ENCODE results near the gene CPLANE1. TPM values are rescaled to one million over a fixed set of nuclear protein-coding genes. Genes with fewer than 3 reads are reported as not detected.

Gene CPLANE1
- total RNA-seq, 1 experiment from 2014 or later: 15.3 TPM

- H3K4me3 Mint-ChIP-seq (ENCODE audit: unreplicated experiment): no peak overlapping the region
- H3K9me3 Mint-ChIP-seq (ENCODE audit: unreplicated experiment): no peaks in the 10 kb centered on the region
- Histone ChIP-seq H3K4me1 (no peaks in the 10 kb centered on the region), H3K36me3 (ENCODE audit: control insufficient read depth, insufficient read depth, low read length) (0 out of 2 replicates have a peak, but pooled peaks cover 2% of the 10 kb centered on the region), H3K9me3 (no peaks in the 10 kb centered on the region), H3K27me3 (replicated peaks; ENCODE audit: control insufficient read depth, insufficient read depth, low read length) (no peaks in the 10 kb centered on the region), H3K4me3 (ENCODE audit: low read depth, low read length) (no peak overlapping the region)
- ChIA-PET POLR2A (interaction anchor here (0.6 kb wide), 1 partner anchor 168 kb away, joined by 3 read pairs; no protein-coding TSS in a partner anchor), CTCF (interaction anchor here (0.6 to 0.7 kb wide), 2 partner anchors 35 to 433 kb away, joined by 3 read pairs; no protein-coding TSS in a partner anchor)
- no peaks in the 10 kb centered on the region for H3K27me3 Mint-ChIP-seq (ENCODE audit: insufficient read depth, unreplicated experiment)
- DNase-seq: no peak
- peaks cover 27% of the 10 kb centered on the region for H3K36me3 Mint-ChIP-seq (ENCODE audit: insufficient read depth, unreplicated experiment)
- no peak for TF ChIP-seq CTCF (IDR thresholded peaks at IDR 0.05; ENCODE audit: insufficient read depth in 1 of 2, low read depth in 1 of 2, low read length in 1 of 2, severe bottlenecking in 1 of 2, unreplicated experiment in 1 of 2)
- H3K4me1 Mint-ChIP-seq (ENCODE audit: low read depth, unreplicated experiment): peaks cover 6% of the 10 kb centered on the region
- no peak overlapping the region for H3K27ac Mint-ChIP-seq (ENCODE audit: unreplicated experiment)
- intact Hi-C loops (cut with micrococcal nuclease; ENCODE audit: unreplicated experiment): loop anchor here (10.0 kb wide), 1 partner anchor 164 kb away; no protein-coding TSS in a partner anchor
- BruUV-seq (replicated peaks): no TSS peak
Observed at GRCh38 chr5:37208883-37209797, 40.0 kb downstream of the CPLANE1 start.

- no peak for DNase-seq
- peaks cover 27% of the 10 kb centered on the region for H3K36me3 Mint-ChIP-seq (ENCODE audit: insufficient read depth, unreplicated experiment)
- no peaks in the 10 kb centered on the region for H3K4me1 ChIP-seq
- no peak overlapping the region for H3K4me3 ChIP-seq (ENCODE audit: low read depth, low read length)
- POLR2A ChIA-PET: no interaction called here
- CTCF ChIA-PET: no interaction called here
- no peaks in the 10 kb centered on the region for H3K9me3 Mint-ChIP-seq (ENCODE audit: unreplicated experiment)
- no peak overlapping the region for H3K4me3 Mint-ChIP-seq (ENCODE audit: unreplicated experiment)
- no peaks in the 10 kb centered on the region for H3K9me3 ChIP-seq
- intact Hi-C loops (cut with micrococcal nuclease; ENCODE audit: unreplicated experiment): loop anchor here (10.0 kb wide), 1 partner anchor 163 kb away; no protein-coding TSS in a partner anchor
- 0 out of 2 replicates have a peak, but pooled peaks cover 2% of the 10 kb centered on the region for H3K36me3 ChIP-seq (ENCODE audit: control insufficient read depth, insufficient read depth, low read length)
- no peaks in the 10 kb centered on the region for H3K27me3 Mint-ChIP-seq (ENCODE audit: insufficient read depth, unreplicated experiment)
- no peak for TF ChIP-seq CTCF (IDR thresholded peaks at IDR 0.05; ENCODE audit: insufficient read depth in 1 of 2, low read depth in 1 of 2, low read length in 1 of 2, severe bottlenecking in 1 of 2, unreplicated experiment in 1 of 2)
- no peak overlapping the region for H3K27ac Mint-ChIP-seq (ENCODE audit: unreplicated experiment)
- H3K4me1 Mint-ChIP-seq (ENCODE audit: low read depth, unreplicated experiment): peaks cover 6% of the 10 kb centered on the region
- no TSS peak for BruUV-seq (replicated peaks)
- no peaks in the 10 kb centered on the region for H3K27me3 ChIP-seq (replicated peaks; ENCODE audit: control insufficient read depth, insufficient read depth, low read length)
Observed at GRCh38 chr5:37207802-37208201, 41.4 kb downstream of the CPLANE1 start.

- no peaks in the 10 kb centered on the region for H3K27me3 ChIP-seq (replicated peaks; ENCODE audit: control insufficient read depth, insufficient read depth, low read length)
- no peaks in the 10 kb centered on the region for H3K4me1 ChIP-seq
- TF ChIP-seq CTCF (IDR thresholded peaks at IDR 0.05; ENCODE audit: insufficient read depth in 1 of 2, low read depth in 1 of 2, low read length in 1 of 2, severe bottlenecking in 1 of 2, unreplicated experiment in 1 of 2): no peak
- H3K4me3 ChIP-seq (ENCODE audit: low read depth, low read length): no peak overlapping the region
- POLR2A ChIA-PET: no interaction called here
- BruUV-seq (replicated peaks): no TSS peak
- intact Hi-C loops (cut with micrococcal nuclease; ENCODE audit: unreplicated experiment): loop anchor here (10.0 kb wide), 1 partner anchor 162 kb away; no protein-coding TSS in a partner anchor
- CTCF ChIA-PET: no interaction called here
- H3K27me3 Mint-ChIP-seq (ENCODE audit: insufficient read depth, unreplicated experiment): no peaks in the 10 kb centered on the region
- DNase-seq: no peak
- peaks cover 23% of the 10 kb centered on the region for H3K36me3 Mint-ChIP-seq (ENCODE audit: insufficient read depth, unreplicated experiment)
- no peaks in the 10 kb centered on the region for H3K9me3 ChIP-seq
- H3K36me3 ChIP-seq (ENCODE audit: control insufficient read depth, insufficient read depth, low read length): 0 out of 2 replicates have a peak, but pooled peaks cover 2% of the 10 kb centered on the region
- peaks cover 3% of the 10 kb centered on the region for H3K4me1 Mint-ChIP-seq (ENCODE audit: low read depth, unreplicated experiment)
- no peak overlapping the region for H3K4me3 Mint-ChIP-seq (ENCODE audit: unreplicated experiment)
- no peak overlapping the region for H3K27ac Mint-ChIP-seq (ENCODE audit: unreplicated experiment)
- H3K9me3 Mint-ChIP-seq (ENCODE audit: unreplicated experiment): no peaks in the 10 kb centered on the region
Observed at GRCh38 chr5:37206736-37207135, 42.4 kb downstream of the CPLANE1 start.
